HEK293T (cell line): ENCODE data around the gene SLC43A3.

Experiments used
- ARNT ChIP-seq: fragments of 450-650 bp; IDR thresholded peaks from 2 replicates; pipeline ENCODE4 v1.6.1; 2017; ENCODE audit warnings: mild to moderate bottlenecking
- BHLHE40 ChIP-seq: fragments of 450-650 bp; IDR thresholded peaks from 2 replicates; pipeline ENCODE4 v1.6.1; 2016; ENCODE audit warnings: mild to moderate bottlenecking, moderate library complexity, borderline replicate concordance
- ELF4 ChIP-seq: fragments of 450-650 bp; IDR thresholded peaks from 2 replicates; pipeline ENCODE4 v1.6.1; 2017; ENCODE audit warnings: antibody characterized with exemption
- FOXA1 ChIP-seq: fragments of 450-650 bp; IDR thresholded peaks from 2 replicates; pipeline ENCODE4 v1.6.1; 2016; ENCODE audit warnings: mild to moderate bottlenecking
- FOXK2 ChIP-seq: fragments of 450-650 bp; IDR thresholded peaks from 2 replicates; pipeline ENCODE4 v1.6.1; 2016; ENCODE audit warnings: mild to moderate bottlenecking
- FOXM1 ChIP-seq: fragments of 450-650 bp; IDR thresholded peaks from 2 replicates; pipeline ENCODE4 v1.6.1; 2017; ENCODE audit warnings: mild to moderate bottlenecking, borderline replicate concordance
- HDGF ChIP-seq: fragments of 450-650 bp; IDR thresholded peaks from 2 replicates; pipeline ENCODE4 v1.6.1; 2017; ENCODE audit warnings: antibody characterized with exemption, borderline replicate concordance
- SP1 ChIP-seq: fragments of 450-650 bp; IDR thresholded peaks from 2 replicates; pipeline ENCODE4 v1.6.1; 2017
- SUZ12 ChIP-seq: fragments of 450-650 bp; IDR thresholded peaks from 2 replicates; pipeline ENCODE4 v1.6.1; 2016; ENCODE audit warnings: mild to moderate bottlenecking
- TARDBP ChIP-seq: fragments of 450-650 bp; IDR thresholded peaks from 2 replicates; pipeline ENCODE4 v1.6.1; 2016

DNA sequence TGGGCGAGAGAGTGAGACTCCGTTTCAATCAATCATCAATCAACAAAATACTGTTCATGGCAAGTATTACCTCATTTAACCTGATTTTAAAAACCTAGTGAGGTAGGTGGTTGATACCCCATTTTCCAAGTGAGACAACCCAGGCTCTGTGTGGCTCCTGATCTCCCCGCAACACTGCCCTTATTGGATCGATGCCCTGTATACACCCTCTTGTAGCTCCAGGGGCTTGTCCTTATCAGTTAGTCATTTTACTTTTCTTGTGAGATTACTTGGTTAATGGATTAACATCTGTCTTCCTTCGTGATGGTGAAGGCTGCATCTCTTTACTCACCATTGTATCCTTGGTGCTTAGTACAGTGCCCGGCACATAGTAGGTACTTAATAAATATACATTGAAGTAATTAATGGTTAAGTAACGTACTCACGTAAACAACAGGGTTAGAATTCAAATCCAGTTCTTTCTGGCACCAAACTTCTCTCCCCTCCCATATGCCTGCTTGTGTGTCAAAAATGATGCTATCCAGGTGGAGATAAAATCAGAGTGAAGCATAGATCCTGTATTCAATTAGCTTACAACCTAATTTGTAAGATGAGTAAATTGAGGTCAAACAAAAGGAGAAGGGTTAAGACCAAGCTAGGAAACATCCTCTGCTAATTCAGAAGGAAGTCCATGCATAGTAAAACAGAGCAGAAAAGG lies 34.7 kb downstream of the SLC43A3 start:
- TF ChIP-seq BHLHE40 (no peak), ARNT (no peak), ELF4 (no peak), SP1 (no peak), TARDBP (no peak), HDGF (no peak), SUZ12 (no peak), FOXA1 (no peak), FOXK2 (no peak), FOXM1 (no peak)
